AG20443 (cell line): Measurements from ENCODE around the gene ASB1.
"Not testable (repeated sequence)": the region's sequence is repeated elsewhere in the genome, so short reads cannot be mapped to it uniquely, and the experiment has no call there.

Experiments used
- DNase-seq: peaks from one replicate; pipeline ENCODE4 v3.0.0; 2012; ENCODE audit warnings: low spot score, mixed read lengths

The ASB1 gene

DNA sequence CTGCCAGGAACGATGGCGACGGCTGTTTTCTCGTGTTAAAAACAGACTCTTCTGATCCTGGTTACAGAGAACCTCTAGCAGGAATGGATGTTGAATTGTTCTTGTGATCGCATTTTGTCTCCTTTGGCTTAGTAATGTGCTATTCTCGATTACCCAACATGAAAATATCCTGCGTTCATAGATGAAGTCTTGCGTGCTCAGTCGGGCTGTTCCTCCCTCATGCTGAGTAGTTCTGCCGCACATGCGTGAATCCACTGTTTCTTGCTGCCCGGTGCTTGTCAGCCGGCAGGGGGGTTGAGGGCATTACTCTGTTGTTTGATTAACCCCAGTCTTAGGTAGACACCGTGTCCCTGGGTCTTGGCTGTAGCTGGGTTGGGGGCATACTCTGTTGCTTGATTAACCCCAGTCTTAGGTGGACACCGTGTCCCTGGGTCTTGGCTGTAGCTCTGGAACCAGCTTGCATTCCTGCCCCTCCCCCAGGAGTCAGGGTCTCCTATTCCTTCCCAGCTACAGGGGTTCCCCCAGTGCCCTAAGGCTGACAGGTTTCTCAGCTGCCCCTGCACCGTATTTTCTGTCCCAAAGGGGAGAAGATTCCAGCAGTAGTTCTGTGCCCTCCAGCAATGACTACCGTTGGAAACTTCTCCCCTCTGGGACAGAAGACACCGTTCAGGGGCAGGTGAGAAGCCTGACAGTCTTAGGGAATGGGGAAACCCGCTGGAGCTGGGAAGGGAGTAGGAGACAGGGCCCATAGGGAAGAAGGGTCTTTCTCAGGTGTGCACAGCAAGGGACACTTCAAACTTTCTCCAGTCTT lies 22.1 kb upstream of the ASB1 start:
- DNase-seq: no peak

DNA sequence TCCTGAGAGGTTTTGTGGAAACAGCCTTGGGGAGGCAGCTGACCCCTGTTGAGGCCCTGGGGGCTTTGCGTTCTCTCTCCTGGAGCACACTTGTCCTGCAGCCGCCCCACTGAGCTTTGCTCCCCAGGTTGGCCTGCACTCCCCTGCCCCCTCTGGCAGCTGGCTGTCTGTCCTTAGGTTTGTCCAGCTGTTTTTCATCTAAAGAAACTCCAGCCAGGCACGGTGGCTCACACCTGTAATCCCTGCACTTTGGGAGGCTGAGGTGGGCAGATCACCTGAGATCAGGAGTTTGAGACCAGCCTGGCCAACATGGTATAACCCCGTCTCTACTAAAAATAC lies 21.5 kb upstream of the ASB1 start:
- not testable (repeated sequence) for DNase-seq

DNA sequence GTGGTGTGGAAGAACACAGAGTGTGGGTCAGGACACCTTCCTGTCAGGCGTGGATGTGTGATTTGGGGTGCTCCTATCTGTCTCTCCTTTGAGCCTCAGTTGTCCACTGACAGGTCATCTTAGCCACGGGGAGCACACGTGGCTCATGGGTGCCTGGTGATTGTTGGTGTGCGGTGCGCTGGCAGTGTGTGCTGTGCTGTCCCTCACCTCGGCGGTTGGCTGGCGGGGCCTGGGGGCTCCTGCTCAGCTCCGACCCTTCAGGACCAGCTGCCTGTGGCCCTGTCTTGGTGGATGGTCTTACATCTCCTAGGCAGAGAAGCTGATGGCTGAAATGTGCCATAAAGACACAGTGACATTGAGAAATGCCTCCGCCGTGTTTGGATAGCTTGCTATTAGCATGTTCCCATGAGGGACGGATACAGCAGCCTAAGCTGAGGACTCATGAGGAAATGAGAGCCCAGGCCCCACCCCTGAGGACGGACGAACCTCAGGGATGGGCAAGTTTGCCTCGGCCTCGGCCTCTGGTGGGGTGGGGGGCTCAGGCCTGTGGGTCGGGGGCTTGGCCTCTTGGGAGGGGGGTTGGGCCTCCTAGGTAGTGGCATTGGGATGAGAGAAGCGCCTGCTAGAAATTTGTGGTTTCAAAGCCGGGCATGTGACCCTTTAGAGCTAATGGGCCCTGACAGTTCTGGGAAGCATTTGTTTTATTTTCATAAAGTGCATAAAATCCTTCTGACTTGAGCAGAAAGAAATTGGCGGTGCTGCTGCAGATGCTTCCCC lies 20.3 kb upstream of the ASB1 start:
- no peak for DNase-seq

DNA sequence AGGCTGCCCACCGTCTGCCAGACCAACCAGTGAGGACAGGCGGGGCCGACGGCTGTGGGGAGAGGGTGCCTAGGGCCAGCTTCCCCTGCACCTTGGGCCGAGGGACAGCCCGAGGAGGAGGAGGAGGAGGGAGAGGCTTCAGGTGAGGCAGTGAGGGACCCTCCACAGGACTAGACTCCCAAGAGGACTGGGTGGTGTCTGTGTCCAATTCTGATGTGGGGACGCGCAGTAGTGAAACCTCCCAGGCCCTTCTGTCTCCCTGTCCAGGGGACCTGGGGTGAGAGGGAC lies 19.8 kb upstream of the ASB1 start:
- DNase-seq: no peak

DNA sequence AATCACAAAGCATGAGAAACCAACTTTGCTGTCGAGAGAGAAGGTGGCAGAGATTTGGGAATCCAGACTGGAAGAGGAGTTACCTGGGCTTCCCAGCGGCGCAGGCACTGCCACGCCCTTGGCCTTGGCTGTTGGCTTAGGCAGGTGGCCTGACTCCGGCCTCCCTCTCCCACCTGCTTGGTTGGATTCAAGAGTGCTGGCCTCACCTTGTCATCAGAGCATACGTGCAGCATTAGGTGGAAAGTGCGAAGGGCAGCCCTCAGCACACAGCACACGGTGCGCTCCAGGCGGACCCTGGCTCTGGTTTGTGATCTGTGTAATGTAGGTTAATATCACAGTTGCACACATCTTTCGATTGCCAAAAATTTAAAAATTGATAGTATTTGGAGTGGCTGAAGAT lies 19.2 kb upstream of the ASB1 start:
- no peak for DNase-seq

DNA sequence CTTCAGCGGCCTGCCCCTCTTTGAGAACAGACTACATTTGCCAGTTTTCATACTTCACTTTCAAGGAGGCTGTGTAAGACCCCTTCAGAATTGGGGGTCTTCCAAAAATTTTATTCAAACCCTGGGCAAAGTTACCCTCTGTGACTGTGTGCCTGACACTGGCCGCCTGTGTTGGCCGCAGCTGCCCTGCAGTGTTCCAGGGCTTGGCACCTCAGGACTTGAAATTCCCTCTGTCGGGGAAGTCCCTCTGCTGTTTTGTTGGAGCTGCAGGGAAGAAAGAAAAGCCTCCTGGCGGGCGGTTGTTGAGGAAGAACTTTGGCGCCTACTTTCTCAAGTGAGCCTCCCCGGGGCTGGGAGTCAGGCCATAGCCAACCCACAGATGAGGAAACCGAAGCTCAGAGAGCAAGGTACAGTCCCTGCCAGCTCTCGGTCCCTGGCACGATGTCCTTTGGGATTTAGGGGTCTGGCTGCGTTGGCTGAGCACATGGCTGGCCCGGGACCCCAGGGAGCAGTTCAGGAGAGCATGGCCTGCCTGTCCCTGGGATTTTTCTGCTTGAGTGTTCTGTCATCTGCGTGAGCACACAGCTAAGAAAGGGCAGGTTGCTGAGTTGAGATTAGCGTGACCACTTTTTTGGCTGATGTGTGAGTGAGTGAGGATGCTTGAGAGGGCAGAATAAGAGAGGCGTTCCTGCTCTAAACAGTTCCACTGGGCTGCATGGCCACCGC lies 17.9 kb upstream of the ASB1 start:
- DNase-seq: no peak

DNA sequence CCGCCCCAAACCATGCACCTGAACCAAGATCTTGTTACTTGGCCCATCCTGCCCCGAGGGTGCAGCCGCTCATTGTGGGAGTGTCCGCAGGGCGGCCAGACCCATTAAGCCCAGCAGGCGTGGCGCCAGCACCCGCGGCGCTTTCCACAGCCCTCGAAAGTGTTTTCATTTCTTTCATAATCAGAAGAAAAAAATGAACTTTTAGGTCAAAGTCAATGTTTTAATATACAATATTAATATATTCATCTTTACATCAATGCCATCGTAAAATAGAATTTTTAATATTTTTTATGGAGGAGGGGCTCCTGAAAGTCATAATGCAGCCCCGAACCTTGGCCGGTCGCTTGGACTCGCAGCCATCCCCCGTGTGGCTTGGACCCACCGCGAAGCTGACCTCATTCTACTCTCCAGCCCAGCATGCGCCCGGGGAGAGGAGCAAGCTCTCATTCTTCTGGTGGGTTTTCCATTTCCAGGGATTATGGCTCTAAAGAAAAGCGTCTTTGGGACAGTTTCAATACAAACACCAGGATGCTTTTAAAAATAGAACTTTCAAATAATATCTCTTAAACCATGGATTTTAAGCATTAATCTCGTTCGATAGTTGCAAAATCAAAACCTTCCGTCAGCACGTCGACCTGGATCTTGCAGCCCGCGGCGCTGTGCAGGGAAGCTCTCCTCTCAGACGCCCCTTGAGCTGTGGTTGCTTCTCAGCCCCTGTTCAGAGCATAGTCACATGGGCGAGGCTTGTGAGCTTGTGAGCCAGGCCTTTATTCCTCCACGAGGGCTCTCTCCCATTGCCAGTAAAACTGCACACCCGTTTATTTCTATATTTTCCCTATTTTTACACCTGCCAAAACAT lies 17.2 kb upstream of the ASB1 start:
- no peak for DNase-seq

DNA sequence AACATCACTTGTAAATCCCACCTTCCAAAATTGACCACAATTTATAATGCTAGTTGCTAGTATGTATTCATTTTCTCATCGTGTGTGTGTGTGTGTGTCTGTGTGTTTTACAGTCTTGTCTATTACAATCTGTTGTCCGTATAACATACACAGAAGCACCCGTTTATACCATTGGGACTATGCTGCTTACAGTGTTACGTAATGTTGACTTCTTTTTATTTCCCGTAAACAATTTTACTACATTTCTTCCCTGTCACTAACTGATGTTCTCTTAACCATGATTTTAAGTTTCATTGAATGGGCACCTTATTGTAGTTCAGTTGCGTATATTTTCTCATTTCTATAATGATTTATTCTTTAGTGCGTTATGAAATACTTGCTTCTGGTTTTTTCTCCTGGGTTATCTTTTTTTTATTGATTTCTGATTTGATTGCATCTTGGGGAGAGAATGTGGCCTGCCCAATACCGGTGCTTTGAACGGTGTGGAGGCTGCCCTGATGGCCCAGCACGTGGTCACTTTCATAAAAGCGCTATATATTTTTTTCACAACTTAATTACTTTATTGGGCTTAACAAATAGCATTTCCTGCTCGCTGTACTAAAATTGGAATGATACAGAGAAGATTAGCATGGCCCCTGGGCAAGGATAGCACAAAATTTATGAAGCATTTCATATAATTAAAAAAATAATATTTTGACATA lies 14.5 kb upstream of the ASB1 start:
- DNase-seq: no peak

DNA sequence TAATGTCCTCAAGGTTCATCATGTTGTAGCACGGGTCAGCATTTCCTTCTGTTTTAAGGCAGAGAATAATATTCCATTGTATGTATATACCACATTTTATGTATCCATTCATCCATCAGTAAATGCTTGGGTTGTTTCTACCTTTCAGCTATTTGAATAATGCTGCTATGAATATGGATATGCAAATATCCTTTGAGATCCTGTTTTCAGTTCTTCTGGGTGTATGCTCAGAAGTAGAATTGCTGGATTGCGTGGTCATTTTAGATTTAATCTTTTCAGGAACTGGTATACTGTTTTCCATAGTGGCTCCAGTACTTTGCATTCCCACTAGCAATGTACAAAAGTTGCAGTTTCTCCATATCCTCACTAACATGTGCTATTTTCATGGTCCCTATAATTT lies 13.4 kb upstream of the ASB1 start:
- no peak for DNase-seq

DNA sequence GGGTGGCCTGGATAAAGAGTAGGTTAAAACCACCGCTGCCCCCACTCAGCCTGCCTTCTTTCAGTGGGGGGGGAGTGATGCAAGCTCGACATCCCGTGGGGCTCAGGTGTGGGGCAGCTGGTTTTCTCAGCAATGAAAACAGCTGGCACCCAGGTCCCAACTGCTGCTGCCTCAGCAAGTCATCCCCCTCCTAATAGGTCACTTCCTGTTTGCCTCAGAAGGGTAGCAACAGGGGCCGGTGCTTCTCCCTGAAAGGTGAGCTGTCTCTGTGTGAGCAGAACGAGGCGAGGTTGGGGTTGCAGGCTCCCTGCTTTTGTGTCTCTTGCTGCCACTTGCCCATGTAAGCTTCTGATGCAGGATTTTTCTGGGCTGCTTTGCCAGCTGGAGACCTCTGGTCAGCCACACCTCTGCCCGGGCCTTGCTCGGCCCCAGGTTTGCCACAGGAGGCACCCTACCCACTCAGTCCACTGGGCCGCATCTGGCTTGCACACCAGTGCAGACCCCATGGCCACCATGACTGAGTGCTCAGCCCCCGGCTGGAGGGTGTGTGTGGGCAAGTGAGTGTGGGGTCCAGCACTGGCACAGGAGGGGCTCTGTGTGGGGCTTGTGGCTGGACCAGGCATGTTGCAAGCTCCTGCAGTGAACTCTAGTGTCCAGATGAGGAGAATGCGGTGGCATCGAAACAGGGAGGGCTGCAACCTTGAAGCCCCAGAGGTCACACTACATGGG lies 11.5 kb upstream of the ASB1 start:
- DNase-seq: no peak

DNA sequence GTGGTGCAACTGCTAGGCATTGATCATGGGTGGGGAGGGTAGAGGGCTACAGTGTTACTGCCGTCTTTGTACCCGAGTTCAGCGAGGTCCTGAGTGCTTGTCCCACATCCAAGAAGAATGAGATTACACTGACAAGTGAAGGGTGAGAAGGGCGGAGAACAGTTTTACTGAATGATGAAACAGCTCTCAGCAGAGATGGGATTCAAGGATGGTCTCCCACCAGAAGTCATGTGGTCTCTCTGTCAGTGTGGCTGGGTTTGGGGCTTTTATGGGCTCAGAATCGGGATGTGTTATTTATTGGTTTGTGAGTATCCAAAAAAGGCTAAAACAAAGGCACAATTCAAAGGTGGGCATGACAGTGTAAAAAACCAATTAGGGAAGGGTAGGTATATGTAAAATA lies 10.8 kb upstream of the ASB1 start:
- no peak for DNase-seq

DNA sequence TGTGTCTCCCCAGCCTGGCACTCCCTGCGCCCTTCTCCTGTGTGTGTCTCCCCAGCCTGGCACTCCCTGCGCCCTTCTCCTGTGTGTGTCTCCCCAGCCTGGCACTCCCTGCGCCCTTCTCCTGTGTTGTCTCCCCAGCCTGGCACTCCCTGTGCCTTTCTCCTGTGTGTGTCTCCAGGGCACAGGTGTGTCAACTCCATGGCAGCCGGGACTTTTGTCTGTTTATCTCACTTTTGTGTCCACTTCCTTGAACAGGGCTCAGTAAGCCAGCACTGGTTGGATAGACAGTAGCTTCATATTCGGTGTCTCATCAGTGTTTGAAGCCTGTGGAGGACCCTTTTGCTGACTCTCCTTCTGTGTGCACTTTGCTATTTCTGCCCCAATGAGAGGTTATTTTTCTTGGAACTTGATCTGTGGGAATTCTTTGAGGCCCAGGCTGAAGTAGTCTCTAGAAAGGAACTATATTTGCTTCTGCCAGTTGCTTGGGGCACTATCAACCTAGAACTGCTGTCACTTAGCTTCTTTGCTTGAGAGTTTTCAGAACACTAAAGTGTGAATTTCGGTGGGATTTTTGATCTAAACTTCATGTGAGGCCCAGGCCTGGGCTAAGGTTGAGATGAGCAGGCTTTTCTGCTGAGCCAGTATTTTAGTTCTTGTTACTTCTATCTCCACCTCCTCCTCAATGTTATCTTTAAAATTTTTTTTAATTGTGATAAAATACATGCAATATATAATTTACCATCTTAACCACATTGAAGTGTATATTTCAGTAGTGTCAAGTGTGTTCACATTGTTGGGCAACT lies 8.3 kb upstream of the ASB1 start:
- DNase-seq: no peak

DNA sequence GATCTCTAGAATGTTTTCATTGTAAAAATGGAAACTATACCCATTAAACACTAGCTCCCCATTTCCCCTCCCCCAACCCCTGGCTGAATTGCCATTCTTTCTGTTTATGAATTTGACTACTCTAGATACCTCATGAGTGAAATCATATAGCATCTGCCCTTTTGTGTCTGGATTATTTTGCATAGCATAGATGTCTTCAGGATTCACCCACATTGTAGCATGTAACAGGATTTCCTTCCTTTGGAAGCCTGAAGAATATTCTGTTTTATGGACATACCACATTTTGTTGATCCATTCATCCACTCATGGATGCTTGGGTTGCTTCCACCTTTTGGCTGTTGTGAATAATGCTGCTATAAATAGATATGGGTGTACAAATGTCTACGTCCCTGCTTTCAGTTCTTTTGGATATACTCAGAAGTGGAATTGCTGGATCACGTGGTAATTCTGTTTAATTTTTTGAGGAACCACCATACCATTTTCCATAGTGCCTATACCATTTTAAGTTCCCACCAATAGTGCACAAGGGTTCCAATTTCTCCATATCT lies 7.7 kb upstream of the ASB1 start:
- no peak for DNase-seq

DNA sequence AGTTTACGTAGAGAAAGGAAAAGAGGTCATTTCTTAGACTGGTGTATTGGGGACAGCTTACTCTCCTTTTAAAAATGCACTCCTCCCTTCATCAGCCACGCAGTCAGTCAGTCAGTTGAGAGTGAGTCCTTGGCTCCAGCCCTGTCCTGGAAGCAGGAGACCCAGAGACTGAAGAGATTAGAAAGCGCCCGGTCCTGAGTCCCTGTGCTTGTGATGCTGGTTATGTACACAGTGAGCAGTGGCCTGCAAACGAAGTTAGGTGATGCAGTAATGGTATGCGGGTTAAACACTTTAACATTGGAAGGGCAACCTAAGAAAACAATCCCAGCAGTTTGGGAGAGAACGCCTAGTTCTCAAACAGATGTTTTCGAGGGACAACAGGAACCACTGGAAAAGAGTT lies 6.3 kb upstream of the ASB1 start:
- DNase-seq: no peak

DNA sequence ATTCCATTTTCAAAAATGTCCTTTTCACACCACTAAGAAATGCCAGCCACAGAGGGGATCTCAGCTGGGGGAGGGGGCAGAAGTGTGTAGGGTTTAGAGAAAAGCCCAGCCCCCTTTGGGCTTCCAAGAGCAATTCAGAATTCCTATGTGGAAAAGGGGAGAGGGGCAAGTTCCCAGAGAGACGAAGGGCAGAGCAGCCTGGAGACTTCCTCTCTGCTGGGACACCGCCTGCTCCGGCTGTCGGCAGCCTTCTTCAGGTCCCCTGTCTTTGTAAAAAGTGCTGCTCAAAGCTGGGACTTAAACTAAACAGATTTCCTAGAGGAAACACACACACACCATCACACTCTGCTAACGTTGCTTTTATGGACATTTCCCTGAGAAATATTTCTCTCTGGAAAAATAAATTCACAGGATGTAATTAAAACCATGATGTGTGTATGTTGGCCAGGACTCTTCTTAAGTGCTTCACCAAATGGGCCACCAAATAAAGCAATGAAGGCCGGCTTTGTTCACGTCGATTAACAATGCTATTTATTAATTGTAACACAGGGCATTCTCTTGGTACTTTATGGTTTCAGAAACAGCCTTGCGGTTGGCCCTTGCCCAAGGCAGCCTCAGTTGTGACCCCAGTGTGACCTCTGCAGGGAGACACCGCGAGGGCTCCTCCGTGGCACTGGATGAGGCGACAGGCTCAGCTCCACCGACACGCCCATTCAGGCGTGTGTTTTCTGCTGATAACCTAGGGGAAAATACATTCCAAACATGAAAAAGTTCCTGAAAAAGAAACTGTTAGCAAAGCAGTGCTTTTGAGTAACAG lies 5.6 kb upstream of the ASB1 start:
- no peak for DNase-seq

DNA sequence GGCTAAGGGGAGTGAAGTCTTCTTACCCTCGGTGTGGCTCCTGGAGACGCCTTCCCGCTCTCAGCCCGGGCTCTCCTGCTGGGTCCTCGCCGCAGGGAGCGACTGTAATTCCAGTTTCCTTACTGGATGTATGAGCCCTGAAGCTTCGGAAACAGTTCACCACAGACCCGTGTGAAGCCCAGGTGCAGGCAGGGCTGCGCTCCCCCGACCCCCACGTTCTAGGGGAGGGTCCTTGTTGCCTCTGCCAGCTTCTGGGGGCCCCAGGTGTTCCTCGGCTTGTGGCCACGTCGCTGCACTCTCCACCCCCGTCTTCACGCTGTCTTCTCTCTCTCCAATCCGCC lies 5.1 kb upstream of the ASB1 start:
- no peak for DNase-seq

DNA sequence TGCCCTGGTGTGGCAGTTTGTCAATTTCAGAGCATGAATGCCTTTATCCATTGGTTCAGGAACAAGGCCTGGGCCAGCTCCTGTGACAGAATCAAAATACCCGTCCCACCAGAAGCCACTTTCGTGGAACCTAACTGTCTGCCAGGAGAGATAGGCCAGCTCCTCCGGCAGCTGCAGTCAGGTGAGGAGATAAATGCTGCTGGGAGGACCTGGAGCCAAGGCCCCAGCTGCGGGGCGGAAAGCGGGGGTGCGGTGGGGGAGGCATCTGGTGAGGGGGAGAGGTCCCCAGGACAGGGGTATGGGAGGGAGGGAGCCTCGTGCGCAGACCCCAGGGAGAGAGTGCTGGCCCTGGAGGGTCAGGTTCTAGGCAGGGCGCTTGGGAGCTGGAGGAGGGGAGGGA lies 4.4 kb upstream of the ASB1 start:
- DNase-seq: no peak

DNA sequence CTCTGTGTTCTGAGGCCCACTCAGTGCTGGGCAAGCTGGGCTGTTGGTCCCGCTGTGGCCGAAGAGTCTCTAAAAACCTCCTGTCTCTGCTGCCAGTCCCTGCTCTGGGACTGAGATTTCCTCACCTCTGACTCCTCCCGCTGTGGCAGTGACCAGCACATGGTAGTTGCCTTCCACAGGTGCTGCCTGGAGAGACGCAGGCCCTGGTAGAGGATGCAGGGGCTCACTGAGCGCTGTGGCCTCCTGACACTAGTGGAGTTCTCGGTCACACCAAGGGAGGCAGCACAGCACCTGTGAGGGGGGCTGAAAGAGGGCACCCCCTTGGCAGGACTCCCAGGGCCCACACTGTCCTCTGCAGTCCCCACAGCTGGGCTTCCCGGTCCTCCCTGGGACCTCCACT lies 3.8 kb upstream of the ASB1 start:
- no peak for DNase-seq
